Raji (cell line): ENCODE measurements around the gene KCNK16.

Experiments used
- POLR2A ChIP-seq: IDR thresholded peaks from 2 replicates; pipeline ENCODE4 v1.6.1; 2011; ENCODE audit warnings: low read depth, low read length, control low read depth; ENCODE audit not compliant: insufficient read depth

The KCNK16 gene

GRCh38 chr6:39276379-39276995 is 46.0 kb downstream of the KCNK16 start:
- TF ChIP-seq POLR2A: no peak

DNA sequence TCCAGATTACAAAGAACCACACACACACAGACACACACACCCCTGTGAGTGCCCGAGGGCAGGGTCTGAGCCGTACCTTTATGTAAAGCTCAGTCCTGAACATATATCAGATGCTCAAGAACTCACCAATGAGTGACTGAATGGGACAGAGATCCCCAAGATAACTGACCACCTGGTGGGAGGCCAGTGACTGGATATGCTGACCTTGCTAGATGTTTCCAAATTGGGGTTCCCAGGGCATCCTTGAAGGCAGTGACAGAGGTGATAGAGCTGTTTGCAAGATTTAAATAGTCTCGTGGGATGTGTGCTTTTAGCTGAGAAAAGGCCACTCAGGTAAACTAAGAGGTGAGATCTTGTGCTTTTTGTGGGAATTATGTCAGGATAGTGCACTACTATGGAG is 47.6 kb downstream of the KCNK16 start:
- TF ChIP-seq POLR2A: no peak

DNA sequence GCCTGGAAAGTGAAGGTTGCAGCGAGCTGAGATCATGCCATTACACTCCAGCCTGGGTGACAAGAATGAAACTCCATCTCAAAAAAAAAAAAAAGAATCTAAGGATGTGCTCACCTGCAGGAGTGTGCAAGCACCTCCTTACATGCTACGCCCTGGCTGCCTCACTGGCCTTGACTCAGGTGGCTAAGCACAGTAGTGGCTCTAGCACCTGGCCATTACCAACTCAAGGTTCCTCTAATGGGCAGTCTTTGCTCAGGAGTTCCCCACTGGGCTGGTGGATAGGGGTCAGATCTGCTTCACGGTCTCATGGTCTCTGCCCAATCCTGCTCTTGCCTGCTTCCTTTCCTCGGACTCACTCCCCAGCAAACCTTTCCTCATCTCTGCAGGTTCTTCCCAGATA is 48.0 kb downstream of the KCNK16 start:
- no peak for TF ChIP-seq POLR2A

- TF ChIP-seq POLR2A: no peak
These were observed 49.1 kb downstream of the KCNK16 start for GRCh38 chr6:39273406-39273821.

DNA sequence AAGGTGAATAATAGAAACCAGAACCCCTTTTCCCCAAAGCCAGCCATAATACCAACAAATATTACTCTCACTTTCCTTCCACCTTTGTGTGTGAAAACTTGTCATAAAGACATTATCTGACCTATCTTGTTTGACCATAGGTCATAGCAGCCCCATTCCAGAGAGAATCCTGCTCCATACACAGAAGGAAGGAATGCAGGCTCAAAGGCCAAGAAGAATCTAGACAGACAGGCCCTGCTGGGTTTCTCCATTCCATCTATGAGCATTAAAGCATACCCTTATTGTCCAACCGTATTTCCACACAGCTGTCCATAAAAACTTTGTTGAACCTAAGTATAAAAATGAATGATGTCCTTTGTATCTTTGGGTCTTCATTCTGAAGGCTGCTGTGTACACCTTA is 52.5 kb downstream of the KCNK16 start:
- TF ChIP-seq POLR2A: no peak

DNA sequence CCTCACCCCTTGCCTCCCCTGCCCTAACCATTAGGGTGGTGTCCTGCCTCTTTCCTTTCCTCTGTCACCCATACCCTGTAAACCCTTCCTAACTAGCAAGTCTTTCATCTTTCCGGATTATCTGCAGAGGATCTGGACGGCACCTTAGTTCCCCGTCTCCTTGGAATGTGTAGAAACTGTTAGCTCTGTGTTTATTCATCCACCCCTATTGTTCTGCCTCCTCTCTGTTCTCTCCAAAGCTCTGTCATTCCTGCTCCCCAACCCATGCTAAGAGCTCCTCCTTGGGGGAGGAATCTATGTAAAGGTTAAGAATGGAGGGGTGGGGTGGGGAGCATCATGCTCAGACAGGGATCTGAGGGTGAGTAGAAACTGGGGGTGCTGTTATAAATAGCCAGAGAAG is 53.8 kb downstream of the KCNK16 start:
- TF ChIP-seq POLR2A: no peak

- TF ChIP-seq POLR2A: no peak
These were observed 54.3 kb downstream of the KCNK16 start for GRCh38 chr6:39268171-39268570.

- no peak for TF ChIP-seq POLR2A
These were observed 55.6 kb downstream of the KCNK16 start for GRCh38 chr6:39266782-39267355.

DNA sequence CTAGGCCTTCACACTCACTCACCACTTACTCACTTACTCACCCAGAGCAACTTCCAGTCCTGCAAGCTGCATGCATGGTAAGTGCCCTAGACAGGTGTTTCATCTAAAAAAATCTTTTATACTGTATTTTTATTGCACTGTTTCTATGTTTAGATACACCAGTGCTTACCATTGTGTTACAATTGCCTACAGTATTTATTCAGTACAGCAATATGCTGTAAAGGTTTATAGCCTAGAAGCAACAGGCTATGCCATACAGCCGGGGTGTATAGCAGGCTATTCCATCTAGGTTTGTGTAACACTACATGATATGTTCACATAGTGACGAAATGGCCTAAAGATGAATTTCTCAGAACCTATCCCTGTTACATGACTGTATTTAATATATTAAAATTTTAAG is 56.1 kb downstream of the KCNK16 start:
- TF ChIP-seq POLR2A: no peak
